ENCODE results near the gene KCNIP4.
"Not testable (repeated sequence)": the region's sequence is repeated elsewhere in the genome, so short reads cannot be mapped to it uniquely, and the experiment has no call there.

KCNIP4 gene

DNA sequence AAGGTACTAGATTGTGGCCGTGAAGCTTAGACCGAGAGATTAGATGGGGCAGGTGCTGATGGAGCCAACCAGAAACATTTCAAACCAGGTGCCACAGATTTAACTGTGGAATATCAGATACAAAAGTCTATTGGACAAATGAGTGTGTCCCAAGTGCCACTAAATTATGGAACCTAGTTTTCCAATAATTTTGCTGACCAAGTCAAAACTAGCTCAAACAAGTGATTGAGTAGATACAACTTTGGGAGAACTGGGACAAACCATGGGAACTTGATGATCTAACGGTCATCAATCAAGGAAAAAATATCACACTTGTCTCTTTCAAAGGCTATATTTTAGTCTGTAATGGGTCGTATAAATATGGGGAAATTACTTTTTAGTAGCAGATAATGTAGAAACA lies 562.9 kb downstream of the KCNIP4 start:
- no peak overlapping the region for H3K4me3 ChIP-seq (ENCODE audit: low read length)
- no peaks in the 10 kb centered on the region for H3K4me1 ChIP-seq (ENCODE audit: control insufficient read depth, insufficient read depth, low read length)
- H3K36me3 ChIP-seq (ENCODE audit: control insufficient read depth, insufficient read depth, low read length): no peaks in the 10 kb centered on the region
- WGBS (ENCODE audit: insufficient coverage, insufficient read length): no CpG with 5 or more reads among the region's 4 CpGs
- no peak overlapping the region for H3K27ac ChIP-seq (ENCODE audit: low read length)
- no peaks in the 10 kb centered on the region for H3K9me3 ChIP-seq (ENCODE audit: control insufficient read depth, insufficient read depth, low read length)
- H3K27me3 ChIP-seq (ENCODE audit: control insufficient read depth, insufficient read depth, low read length): no peaks in the 10 kb centered on the region
- DNase-seq (ENCODE audit: low read depth, low spot score): no peak

DNA sequence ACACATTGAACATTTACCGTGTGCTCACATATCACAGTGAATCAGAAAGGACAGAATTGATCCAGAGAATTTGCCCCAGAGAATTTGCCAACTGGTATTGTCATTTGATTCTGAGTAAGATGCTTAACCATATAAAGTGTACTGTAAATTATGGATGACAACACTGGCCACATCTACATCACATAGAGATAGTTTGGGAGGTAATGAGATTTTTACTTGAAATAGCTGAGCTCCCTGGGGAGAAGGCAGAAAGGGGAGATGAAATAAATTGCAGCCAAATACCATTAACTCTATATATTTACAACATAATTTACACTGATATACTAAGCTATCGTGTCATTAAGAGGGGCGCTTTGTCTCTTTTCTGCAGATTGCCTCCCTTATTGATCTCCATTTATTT lies 564.0 kb downstream of the KCNIP4 start:
- DNase-seq (ENCODE audit: low read depth, low spot score): no peak
- no peaks in the 10 kb centered on the region for H3K27me3 ChIP-seq (ENCODE audit: control insufficient read depth, insufficient read depth, low read length)

DNA sequence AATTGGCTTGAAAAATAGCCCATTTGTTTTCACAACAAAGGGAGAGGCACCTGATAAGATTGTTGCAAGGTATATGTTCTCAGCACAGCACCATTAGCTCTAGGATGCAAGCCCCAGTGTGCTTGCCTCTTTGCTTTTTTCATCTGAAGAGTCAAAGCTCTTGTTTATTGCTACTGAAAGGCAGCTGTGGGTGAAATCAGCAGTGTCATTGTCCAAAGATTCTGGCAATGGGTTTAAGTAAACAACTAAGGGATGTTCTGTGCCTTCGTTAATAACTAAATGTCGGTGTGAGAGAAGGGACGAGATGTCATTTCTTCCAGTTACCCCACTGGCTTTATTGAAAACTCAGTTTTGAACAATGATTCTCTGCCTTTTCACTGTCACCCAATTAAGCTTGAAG lies 567.7 kb downstream of the KCNIP4 start:
- H3K4me3 ChIP-seq (ENCODE audit: low read length): no peak overlapping the region
- H3K36me3 ChIP-seq (ENCODE audit: control insufficient read depth, insufficient read depth, low read length): no peaks in the 10 kb centered on the region
- H3K9me3 ChIP-seq (ENCODE audit: control insufficient read depth, insufficient read depth, low read length): no peaks in the 10 kb centered on the region
- H3K27ac ChIP-seq (ENCODE audit: low read length): no peak overlapping the region
- no CpG with 5 or more reads among the region's 3 CpGs for WGBS (ENCODE audit: insufficient coverage, insufficient read length)
- H3K4me1 ChIP-seq (ENCODE audit: control insufficient read depth, insufficient read depth, low read length): no peaks in the 10 kb centered on the region
- DNase-seq (ENCODE audit: low read depth, low spot score): no peak
- H3K27me3 ChIP-seq (ENCODE audit: control insufficient read depth, insufficient read depth, low read length): no peaks in the 10 kb centered on the region

More for the DNA sequence above, 564.0 kb downstream of the KCNIP4 start:
- Histone ChIP-seq H3K4me3 (ENCODE audit: low read length) (no peak overlapping the region), H3K9me3 (ENCODE audit: control insufficient read depth, insufficient read depth, low read length) (no peaks in the 10 kb centered on the region), H3K36me3 (ENCODE audit: control insufficient read depth, insufficient read depth, low read length) (no peaks in the 10 kb centered on the region), H3K27ac (ENCODE audit: low read length) (no peak overlapping the region), H3K4me1 (ENCODE audit: control insufficient read depth, insufficient read depth, low read length) (no peaks in the 10 kb centered on the region)
- WGBS (ENCODE audit: insufficient coverage, insufficient read length): no CpG with 5 or more reads among the region's 3 CpGs

DNA sequence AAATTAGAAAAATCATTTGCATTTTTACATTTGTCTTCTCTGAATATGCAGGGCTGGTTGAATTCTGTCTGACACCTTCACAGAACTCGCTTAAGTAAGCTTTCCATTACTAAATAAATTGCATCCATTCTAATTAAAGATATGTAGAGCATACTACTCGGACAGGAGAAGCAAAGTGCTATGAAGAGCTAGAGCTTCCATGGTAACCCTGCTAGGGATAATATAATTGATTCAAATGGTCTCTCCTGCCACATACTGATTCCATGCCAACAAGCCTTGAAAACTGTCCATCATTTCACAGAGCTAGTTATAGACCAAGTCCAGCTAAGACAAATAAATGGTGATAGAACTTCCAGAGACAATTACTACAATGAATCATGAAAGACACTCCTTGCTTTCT lies 571.5 kb downstream of the KCNIP4 start:
- H3K27ac ChIP-seq (ENCODE audit: low read length): no peak overlapping the region
- H3K9me3 ChIP-seq (ENCODE audit: control insufficient read depth, insufficient read depth, low read length): no peaks in the 10 kb centered on the region
- H3K4me3 ChIP-seq (ENCODE audit: low read length): no peak overlapping the region
- no peaks in the 10 kb centered on the region for H3K36me3 ChIP-seq (ENCODE audit: control insufficient read depth, insufficient read depth, low read length)
- H3K4me1 ChIP-seq (ENCODE audit: control insufficient read depth, insufficient read depth, low read length): no peaks in the 10 kb centered on the region
- DNase-seq (ENCODE audit: low read depth, low spot score): no peak
- no peaks in the 10 kb centered on the region for H3K27me3 ChIP-seq (ENCODE audit: control insufficient read depth, insufficient read depth, low read length)
- no CpG with 5 or more reads among the region's 2 CpGs for WGBS (ENCODE audit: insufficient coverage, insufficient read length)

DNA sequence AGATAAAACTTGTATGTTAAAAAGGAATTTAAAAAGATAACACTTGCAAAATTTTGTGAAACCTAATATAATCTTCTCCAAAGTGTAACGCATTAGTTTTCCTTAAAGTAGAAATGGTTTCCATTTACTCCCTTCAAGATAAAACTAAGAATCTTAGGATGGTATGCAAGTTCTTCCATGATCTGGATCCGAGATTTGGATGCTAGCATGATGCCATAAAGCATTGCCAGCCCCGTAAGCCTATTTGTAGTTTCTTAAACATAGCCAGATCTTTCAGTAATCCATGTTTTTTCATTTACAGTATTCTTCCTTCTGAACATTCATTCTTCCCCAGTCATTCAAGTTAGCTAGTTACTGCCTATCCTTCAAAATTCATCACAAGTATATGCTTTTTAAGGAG lies 572.4 kb downstream of the KCNIP4 start:
- H3K36me3 ChIP-seq (ENCODE audit: control insufficient read depth, insufficient read depth, low read length): no peaks in the 10 kb centered on the region
- no peaks in the 10 kb centered on the region for H3K4me1 ChIP-seq (ENCODE audit: control insufficient read depth, insufficient read depth, low read length)
- H3K27ac ChIP-seq (ENCODE audit: low read length): no peak overlapping the region
- no peak for DNase-seq (ENCODE audit: low read depth, low spot score)
- H3K9me3 ChIP-seq (ENCODE audit: control insufficient read depth, insufficient read depth, low read length): no peaks in the 10 kb centered on the region
- H3K4me3 ChIP-seq (ENCODE audit: low read length): no peak overlapping the region
- H3K27me3 ChIP-seq (ENCODE audit: control insufficient read depth, insufficient read depth, low read length): no peaks in the 10 kb centered on the region
- no CpG with 5 or more reads among the region's 3 CpGs for WGBS (ENCODE audit: insufficient coverage, insufficient read length)

DNA sequence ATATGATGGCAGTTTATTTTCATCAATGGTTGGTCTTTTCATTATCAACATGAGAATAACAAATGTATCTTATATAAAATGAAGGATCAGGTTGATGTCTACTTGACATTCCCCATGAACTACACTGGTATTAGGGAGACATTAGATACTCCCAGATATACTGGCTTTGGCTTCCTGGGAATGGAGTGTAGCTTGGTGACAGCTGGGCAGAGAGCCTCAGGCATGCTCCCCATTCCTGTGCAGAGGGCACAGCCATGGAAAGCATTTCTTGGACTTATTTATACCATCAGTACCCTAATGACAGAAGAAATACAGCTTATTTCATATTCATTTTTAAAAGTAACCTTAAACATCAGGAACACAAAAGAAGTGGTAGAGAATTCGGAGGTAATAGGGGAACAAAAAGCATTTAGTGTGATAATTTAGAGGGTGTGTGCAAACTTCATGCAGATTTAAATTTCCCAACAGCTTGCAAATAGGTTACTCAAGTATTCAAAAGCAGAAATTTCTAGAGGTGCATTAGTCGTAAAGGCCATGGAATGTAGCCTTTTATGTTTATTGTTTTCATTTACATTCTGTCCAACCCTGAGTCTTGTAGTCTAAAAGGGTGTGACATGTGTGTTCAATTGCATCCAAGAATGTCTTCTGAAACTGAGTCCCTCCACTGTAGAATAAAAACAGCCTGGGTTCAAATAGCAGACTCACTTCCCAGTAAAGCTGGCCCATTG lies 573.8 kb downstream of the KCNIP4 start:
- Histone ChIP-seq H3K4me3 (ENCODE audit: low read length) (no peak overlapping the region), H3K4me1 (ENCODE audit: control insufficient read depth, insufficient read depth, low read length) (no peaks in the 10 kb centered on the region), H3K9me3 (ENCODE audit: control insufficient read depth, insufficient read depth, low read length) (no peaks in the 10 kb centered on the region), H3K36me3 (ENCODE audit: control insufficient read depth, insufficient read depth, low read length) (no peaks in the 10 kb centered on the region), H3K27ac (ENCODE audit: low read length) (no peak overlapping the region), H3K27me3 (ENCODE audit: control insufficient read depth, insufficient read depth, low read length) (no peaks in the 10 kb centered on the region)
- WGBS (ENCODE audit: insufficient coverage, insufficient read length): no CpG with 5 or more reads among the region's 2 CpGs
- no peak for DNase-seq (ENCODE audit: low read depth, low spot score)

DNA sequence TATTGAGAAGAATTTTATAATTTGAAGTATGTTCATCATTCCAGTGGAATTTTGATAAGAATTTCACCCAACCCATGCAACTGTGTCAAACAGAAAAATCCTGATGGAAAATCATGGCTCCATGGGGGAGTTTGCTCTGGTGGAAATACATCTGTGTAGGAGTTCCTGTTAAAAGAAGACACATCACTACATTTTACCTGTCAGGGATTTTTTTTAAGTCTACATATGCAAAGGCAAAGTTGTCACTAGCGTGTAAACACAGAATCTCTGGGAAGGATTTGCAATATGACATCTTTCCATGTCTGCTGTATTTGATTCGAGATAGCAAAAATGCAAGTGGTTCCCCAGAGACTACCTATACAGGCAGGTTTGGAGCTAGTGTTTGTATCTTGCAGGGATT lies 581.0 kb downstream of the KCNIP4 start:
- Histone ChIP-seq H3K4me1 (ENCODE audit: control insufficient read depth, insufficient read depth, low read length) (no peaks in the 10 kb centered on the region), H3K27ac (ENCODE audit: low read length) (no peak overlapping the region), H3K9me3 (ENCODE audit: control insufficient read depth, insufficient read depth, low read length) (no peaks in the 10 kb centered on the region), H3K36me3 (ENCODE audit: control insufficient read depth, insufficient read depth, low read length) (no peaks in the 10 kb centered on the region), H3K27me3 (ENCODE audit: control insufficient read depth, insufficient read depth, low read length) (no peaks in the 10 kb centered on the region), H3K4me3 (ENCODE audit: low read length) (no peak overlapping the region)
- no CpG with 5 or more reads among the region's 2 CpGs for WGBS (ENCODE audit: insufficient coverage, insufficient read length)
- no peak for DNase-seq (ENCODE audit: low read depth, low spot score)

DNA sequence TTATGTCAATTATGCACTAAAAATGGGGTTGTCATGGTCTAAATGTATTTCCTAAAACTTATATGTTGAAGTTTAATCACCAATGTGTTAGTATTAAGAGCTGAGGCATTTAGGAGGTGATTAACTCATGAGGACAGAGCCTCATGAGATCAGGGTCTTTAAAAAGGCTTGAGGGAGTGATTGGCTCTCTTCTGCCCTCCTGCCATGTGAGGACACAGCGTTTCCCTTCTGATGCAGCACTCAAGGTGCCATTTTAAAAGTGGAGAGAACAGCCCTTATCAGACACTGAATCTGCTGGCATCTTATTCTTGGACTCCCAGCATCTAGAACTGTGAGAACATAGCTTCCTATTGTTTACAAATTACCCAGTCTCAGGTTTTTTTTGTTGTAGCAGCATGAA lies 581.7 kb downstream of the KCNIP4 start:
- Histone ChIP-seq H3K4me3 (ENCODE audit: low read length) (no peak overlapping the region), H3K27me3 (ENCODE audit: control insufficient read depth, insufficient read depth, low read length) (no peaks in the 10 kb centered on the region), H3K4me1 (ENCODE audit: control insufficient read depth, insufficient read depth, low read length) (no peaks in the 10 kb centered on the region), H3K27ac (ENCODE audit: low read length) (no peak overlapping the region), H3K36me3 (ENCODE audit: control insufficient read depth, insufficient read depth, low read length) (no peaks in the 10 kb centered on the region), H3K9me3 (ENCODE audit: control insufficient read depth, insufficient read depth, low read length) (no peaks in the 10 kb centered on the region)
- DNase-seq (ENCODE audit: low read depth, low spot score): no peak
- WGBS (ENCODE audit: insufficient coverage, insufficient read length): no CpG with 5 or more reads among the region's 1 CpG

DNA sequence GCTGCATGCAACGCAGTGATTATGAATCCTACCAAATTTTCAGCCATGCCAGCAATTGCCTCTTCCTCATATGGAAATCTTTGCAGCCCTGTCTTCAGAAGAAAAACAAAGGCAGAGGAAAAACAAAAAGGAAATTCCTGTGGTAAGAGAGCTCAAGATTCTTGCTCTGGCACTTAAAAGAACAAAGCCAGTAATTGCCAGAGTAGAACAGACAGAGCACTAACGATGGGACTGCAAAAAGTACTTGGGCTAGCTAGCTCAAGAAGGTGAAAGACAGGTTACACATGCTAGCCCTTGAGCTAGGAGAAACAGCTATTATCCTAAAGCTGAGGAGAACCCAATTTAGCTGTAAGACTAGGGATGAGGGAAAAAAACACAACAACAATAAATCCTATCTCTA lies 582.3 kb downstream of the KCNIP4 start:
- Histone ChIP-seq H3K4me1 (ENCODE audit: control insufficient read depth, insufficient read depth, low read length) (no peaks in the 10 kb centered on the region), H3K27me3 (ENCODE audit: control insufficient read depth, insufficient read depth, low read length) (no peaks in the 10 kb centered on the region), H3K27ac (ENCODE audit: low read length) (no peak overlapping the region), H3K9me3 (ENCODE audit: control insufficient read depth, insufficient read depth, low read length) (no peaks in the 10 kb centered on the region), H3K36me3 (ENCODE audit: control insufficient read depth, insufficient read depth, low read length) (no peaks in the 10 kb centered on the region), H3K4me3 (ENCODE audit: low read length) (no peak overlapping the region)
- WGBS (ENCODE audit: insufficient coverage, insufficient read length): no CpG with 5 or more reads among the region's 2 CpGs
- DNase-seq (ENCODE audit: low read depth, low spot score): peak; percentile 11

DNA sequence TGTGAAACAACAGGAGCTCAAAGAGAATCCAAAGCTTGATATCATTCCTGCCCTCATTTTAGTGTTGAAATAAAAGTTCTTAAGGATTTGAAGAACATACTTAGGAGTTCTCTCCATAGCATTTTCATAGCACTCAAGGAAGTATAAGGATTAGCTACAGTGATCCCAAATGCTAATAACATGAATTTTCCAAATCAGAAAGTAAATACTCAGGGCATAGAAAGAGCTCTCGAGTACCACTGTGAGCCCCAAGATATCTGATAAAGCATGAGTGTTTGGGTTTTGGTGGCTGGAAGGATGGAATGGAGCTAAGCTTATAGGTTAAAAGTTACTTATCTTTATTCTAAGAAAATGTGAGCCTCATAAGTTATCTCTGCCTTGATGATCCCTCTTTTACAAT lies 584.9 kb downstream of the KCNIP4 start:
- Histone ChIP-seq H3K27me3 (ENCODE audit: control insufficient read depth, insufficient read depth, low read length) (no peaks in the 10 kb centered on the region), H3K4me1 (ENCODE audit: control insufficient read depth, insufficient read depth, low read length) (no peaks in the 10 kb centered on the region), H3K9me3 (ENCODE audit: control insufficient read depth, insufficient read depth, low read length) (no peaks in the 10 kb centered on the region), H3K27ac (ENCODE audit: low read length) (no peak overlapping the region), H3K4me3 (ENCODE audit: low read length) (no peak overlapping the region), H3K36me3 (ENCODE audit: control insufficient read depth, insufficient read depth, low read length) (no peaks in the 10 kb centered on the region)
- no CpG with 5 or more reads among the region's 1 CpG for WGBS (ENCODE audit: insufficient coverage, insufficient read length)
- DNase-seq (ENCODE audit: low read depth, low spot score): no peak

DNA sequence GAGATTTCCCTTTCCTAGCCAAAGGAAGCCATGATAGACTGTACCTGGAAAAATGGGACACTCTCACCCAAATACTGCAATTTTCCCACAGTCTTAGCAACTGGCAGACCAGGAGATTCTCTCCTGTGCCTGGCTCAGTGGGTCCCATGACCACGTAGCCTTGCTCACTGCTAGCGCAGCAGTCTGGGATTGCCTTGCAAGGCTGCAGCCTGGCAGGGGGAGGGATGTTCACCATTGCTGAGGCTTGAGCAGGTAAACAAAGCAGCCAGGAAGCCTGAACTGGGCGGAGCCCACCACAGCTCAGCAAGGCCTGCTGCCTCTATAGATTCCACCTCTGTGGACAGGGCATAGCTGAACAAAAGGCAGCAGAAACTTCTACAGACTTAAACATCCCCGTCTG lies 596.2 kb downstream of the KCNIP4 start:
- H3K4me3 ChIP-seq (ENCODE audit: low read length); H3K9me3 ChIP-seq (ENCODE audit: control insufficient read depth, insufficient read depth, low read length); DNase-seq (ENCODE audit: low read depth, low spot score); H3K27ac ChIP-seq (ENCODE audit: low read length); H3K36me3 ChIP-seq (ENCODE audit: control insufficient read depth, insufficient read depth, low read length); H3K27me3 ChIP-seq (ENCODE audit: control insufficient read depth, insufficient read depth, low read length); H3K4me1 ChIP-seq (ENCODE audit: control insufficient read depth, insufficient read depth, low read length): not testable (repeated sequence)
- WGBS (ENCODE audit: insufficient coverage, insufficient read length): no CpG with 5 or more reads among the region's 4 CpGs
